Measurements from ENCODE around the gene NME9. TPM values are rescaled to one million over a fixed set of nuclear protein-coding genes. Genes with fewer than 3 reads are reported as not detected.

Gene NME9
- total and polyA plus RNA-seq, 10 of the 15 experiments (the other 5 are each of a cell fraction or from before 2014, with no cell fraction given): 0.09 to 0.68 (median 0.22) TPM; not detected in 6

DNA sequence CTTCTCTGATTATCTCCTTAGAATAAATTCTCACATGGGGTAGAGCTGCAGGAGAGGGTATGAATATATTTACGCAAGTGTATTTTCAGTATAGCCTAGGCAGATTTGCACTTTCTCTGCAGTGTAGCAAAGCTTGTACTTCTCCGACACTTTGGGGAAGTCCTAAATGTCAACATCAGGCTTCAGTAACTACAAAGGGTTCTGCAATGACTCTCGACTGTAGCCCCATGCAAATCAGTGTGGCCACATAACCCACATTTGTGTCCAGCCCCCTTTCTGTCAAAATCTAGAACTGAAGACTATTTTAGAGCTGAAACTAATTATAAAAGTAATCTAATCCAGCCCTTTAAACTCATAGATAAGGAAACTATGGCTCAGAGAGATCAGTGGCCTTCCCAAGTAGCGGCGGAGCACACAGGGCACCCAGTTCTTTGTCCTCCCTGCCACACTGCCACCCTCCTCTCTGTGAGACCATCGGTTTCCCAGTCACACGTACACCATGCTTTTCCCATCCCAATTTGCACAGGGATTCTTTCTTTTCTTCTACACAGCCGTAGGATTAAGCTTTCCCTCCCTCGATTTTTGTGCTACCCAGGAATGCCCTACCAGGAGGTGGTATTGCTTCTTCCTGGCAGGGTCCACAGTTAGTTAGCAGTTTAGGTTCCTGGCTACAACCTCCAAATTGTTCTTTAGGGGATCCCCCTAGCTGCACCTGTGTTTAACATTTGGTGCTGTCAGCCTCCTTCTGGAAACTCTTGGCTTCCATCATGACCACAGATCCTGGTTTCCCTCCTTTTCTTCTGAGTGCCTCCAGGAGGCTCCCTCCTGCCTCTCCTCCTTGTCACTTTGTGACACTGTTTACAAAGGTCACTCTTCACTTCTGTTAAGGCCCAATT is 41.7 kb upstream of the NME9 start (continued):
- TF ChIP-seq, protein P1, sequence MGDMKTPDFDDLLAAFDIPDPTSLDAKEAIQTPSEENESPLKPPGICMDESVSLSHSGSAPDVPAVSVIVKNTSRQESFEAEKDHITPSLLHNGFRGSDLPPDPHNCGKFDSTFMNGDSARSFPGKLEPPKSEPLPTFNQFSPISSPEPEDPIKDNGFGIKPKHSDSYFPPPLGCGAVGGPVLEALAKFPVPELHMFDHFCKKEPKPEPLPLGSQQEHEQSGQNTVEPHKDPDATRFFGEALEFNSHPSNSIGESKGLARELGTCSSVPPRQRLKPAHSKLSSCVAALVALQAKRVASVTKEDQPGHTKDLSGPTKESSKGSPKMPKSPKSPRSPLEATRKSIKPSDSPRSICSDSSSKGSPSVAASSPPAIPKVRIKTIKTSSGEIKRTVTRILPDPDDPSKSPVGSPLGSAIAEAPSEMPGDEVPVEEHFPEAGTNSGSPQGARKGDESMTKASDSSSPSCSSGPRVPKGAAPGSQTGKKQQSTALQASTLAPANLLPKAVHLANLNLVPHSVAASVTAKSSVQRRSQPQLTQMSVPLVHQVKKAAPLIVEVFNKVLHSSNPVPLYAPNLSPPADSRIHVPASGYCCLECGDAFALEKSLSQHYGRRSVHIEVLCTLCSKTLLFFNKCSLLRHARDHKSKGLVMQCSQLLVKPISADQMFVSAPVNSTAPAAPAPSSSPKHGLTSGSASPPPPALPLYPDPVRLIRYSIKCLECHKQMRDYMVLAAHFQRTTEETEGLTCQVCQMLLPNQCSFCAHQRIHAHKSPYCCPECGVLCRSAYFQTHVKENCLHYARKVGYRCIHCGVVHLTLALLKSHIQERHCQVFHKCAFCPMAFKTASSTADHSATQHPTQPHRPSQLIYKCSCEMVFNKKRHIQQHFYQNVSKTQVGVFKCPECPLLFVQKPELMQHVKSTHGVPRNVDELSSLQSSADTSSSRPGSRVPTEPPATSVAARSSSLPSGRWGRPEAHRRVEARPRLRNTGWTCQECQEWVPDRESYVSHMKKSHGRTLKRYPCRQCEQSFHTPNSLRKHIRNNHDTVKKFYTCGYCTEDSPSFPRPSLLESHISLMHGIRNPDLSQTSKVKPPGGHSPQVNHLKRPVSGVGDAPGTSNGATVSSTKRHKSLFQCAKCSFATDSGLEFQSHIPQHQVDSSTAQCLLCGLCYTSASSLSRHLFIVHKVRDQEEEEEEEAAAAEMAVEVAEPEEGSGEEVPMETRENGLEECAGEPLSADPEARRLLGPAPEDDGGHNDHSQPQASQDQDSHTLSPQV (IDR thresholded peaks at IDR 0.05): no peak
- TF ChIP-seq TCF3 (IDR thresholded peaks at IDR 0.05; ENCODE audit: borderline replicate concordance, insufficient read depth, low read depth, low read length) (0 out of 2 replicates have a peak, but pooled peaks have one; percentile 37), IRF4 (IDR thresholded peaks at IDR 0.05; ENCODE audit: low read depth, low read length) (peak; percentile 83), STAT1 (conservative IDR thresholded peaks at IDR 0.05) (no peak), PML (IDR thresholded peaks at IDR 0.05; ENCODE audit: low read length) (no peak), EZH2 (IDR thresholded peaks at IDR 0.05; ENCODE audit: borderline replicate concordance, control insufficient read depth, low read depth, low read length) (no peak), MTA2 (IDR thresholded peaks at IDR 0.05; ENCODE audit: low read depth) (peak; percentile 50; the same call in 1 of the 2 replicates), POU2F2 (IDR thresholded peaks at IDR 0.05; ENCODE audit: borderline replicate concordance, low read depth, low read length) (peak; percentile 100), CHD4 (IDR thresholded peaks at IDR 0.05) (no peak), NRF1 (conservative IDR thresholded peaks at IDR 0.05; ENCODE audit: low read depth, low read length) (no peak), NBN (IDR thresholded peaks at IDR 0.05) (no peak), SIX5 (IDR thresholded peaks at IDR 0.05; ENCODE audit: low read depth, low read length, severe bottlenecking) (no peak), ZNF384 (IDR thresholded peaks at IDR 0.05; ENCODE audit: borderline replicate concordance, low read depth, low read length) (no peak), NFXL1 (IDR thresholded peaks at IDR 0.05; ENCODE audit: borderline replicate concordance) (no peak), PAX8 (IDR thresholded peaks at IDR 0.05) (no peak)
- TF ChIP-seq, protein P2, sequence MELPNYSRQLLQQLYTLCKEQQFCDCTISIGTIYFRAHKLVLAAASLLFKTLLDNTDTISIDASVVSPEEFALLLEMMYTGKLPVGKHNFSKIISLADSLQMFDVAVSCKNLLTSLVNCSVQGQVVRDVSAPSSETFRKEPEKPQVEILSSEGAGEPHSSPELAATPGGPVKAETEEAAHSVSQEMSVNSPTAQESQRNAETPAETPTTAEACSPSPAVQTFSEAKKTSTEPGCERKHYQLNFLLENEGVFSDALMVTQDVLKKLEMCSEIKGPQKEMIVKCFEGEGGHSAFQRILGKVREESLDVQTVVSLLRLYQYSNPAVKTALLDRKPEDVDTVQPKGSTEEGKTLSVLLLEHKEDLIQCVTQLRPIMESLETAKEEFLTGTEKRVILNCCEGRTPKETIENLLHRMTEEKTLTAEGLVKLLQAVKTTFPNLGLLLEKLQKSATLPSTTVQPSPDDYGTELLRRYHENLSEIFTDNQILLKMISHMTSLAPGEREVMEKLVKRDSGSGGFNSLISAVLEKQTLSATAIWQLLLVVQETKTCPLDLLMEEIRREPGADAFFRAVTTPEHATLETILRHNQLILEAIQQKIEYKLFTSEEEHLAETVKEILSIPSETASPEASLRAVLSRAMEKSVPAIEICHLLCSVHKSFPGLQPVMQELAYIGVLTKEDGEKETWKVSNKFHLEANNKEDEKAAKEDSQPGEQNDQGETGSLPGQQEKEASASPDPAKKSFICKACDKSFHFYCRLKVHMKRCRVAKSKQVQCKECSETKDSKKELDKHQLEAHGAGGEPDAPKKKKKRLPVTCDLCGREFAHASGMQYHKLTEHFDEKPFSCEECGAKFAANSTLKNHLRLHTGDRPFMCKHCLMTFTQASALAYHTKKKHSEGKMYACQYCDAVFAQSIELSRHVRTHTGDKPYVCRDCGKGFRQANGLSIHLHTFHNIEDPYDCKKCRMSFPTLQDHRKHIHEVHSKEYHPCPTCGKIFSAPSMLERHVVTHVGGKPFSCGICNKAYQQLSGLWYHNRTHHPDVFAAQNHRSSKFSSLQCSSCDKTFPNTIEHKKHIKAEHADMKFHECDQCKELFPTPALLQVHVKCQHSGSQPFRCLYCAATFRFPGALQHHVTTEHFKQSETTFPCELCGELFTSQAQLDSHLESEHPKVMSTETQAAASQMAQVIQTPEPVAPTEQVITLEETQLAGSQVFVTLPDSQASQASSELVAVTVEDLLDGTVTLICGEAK (IDR thresholded peaks at IDR 0.05; ENCODE audit: borderline replicate concordance): no peak
- TF ChIP-seq, protein P3, sequence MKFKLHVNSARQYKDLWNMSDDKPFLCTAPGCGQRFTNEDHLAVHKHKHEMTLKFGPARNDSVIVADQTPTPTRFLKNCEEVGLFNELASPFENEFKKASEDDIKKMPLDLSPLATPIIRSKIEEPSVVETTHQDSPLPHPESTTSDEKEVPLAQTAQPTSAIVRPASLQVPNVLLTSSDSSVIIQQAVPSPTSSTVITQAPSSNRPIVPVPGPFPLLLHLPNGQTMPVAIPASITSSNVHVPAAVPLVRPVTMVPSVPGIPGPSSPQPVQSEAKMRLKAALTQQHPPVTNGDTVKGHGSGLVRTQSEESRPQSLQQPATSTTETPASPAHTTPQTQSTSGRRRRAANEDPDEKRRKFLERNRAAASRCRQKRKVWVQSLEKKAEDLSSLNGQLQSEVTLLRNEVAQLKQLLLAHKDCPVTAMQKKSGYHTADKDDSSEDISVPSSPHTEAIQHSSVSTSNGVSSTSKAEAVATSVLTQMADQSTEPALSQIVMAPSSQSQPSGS (IDR thresholded peaks at IDR 0.05; ENCODE audit: low read length): peak; percentile 73; the same call in 1 of the 2 replicates
- TF ChIP-seq, protein P4, sequence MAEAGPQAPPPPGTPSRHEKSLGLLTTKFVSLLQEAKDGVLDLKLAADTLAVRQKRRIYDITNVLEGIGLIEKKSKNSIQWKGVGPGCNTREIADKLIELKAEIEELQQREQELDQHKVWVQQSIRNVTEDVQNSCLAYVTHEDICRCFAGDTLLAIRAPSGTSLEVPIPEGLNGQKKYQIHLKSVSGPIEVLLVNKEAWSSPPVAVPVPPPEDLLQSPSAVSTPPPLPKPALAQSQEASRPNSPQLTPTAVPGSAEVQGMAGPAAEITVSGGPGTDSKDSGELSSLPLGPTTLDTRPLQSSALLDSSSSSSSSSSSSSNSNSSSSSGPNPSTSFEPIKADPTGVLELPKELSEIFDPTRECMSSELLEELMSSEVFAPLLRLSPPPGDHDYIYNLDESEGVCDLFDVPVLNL (IDR thresholded peaks at IDR 0.05; ENCODE audit: low read depth, low read length): no peak

All from GM12878 (cell line).